PFSK-1 (cell line): ENCODE data around the gene CA5A.

Source experiments
- FOXP2 ChIP-seq: optimal IDR thresholded peaks from 2 replicates; pipeline ENCODE3; 2011; ENCODE audit warnings: borderline replicate concordance, control low read depth, inconsistent platforms; ENCODE audit not compliant: insufficient read depth; ENCODE audit errors: extremely low read length, extremely low read depth
- POLR2AphosphoS5 ChIP-seq: IDR thresholded peaks from 2 replicates; pipeline ENCODE4 v1.6.1; 2012; ENCODE audit warnings: low read depth, mild to moderate bottlenecking, control low read depth, low read length, moderate library complexity
- SIN3A ChIP-seq: IDR thresholded peaks from 2 replicates; pipeline ENCODE4 v1.6.1; 2012; ENCODE audit warnings: mild to moderate bottlenecking, low read length, moderate library complexity, borderline replicate concordance; ENCODE audit not compliant: insufficient read depth
- TAF1 ChIP-seq: IDR thresholded peaks from 2 replicates; pipeline ENCODE4 v1.6.1; 2012; ENCODE audit warnings: low read length, control low read depth, borderline replicate concordance; ENCODE audit not compliant: insufficient read depth
- TF ChIP-seq, protein P1 (sequence below), 2 experiments: IDR thresholded peaks; 2 replicates each; pipeline versions ENCODE4 v1.6.1 to v1.8.0; 2011 to 2012; ENCODE audit warnings: low read depth in 2 of 2, low read length in 2 of 2, control low read depth in 1 of 2, inconsistent platforms in 1 of 2, mild to moderate bottlenecking in 1 of 2, moderate library complexity in 1 of 2; ENCODE audit not compliant: insufficient read depth in 1 of 2

Gene CA5A

DNA sequence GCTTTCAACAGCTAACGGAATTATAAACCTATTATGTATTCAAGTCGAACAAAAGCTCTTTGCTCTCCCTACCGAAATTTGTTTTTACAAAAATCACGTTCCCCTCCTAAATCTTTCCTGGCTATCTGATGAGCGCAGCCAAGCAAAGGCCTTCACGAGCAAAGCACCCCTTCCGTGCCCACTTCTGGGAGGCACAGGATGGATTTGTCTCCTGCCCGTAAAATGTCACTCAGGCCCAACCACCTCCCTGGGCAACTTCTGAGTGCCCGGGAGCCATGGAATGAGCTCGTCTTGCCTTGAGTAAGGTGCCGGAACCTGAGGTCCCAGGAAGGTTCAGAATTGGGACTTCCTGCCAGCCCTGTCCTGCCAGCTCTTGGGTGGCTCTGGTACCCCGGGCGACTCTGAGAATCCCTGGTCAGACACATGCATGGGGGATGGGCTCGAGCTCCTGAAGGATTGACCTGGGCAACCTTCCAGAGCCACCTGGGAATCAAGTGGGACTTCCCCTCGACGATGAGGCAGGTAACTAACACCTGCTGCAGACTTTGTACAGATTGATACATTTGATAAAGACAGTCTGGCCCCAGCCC lies 86.8 kb downstream of the CA5A start:
- TF ChIP-seq TAF1 (no peak), POLR2AphosphoS5 (no peak), SIN3A (no peak), FOXP2 (no peak)
- TF ChIP-seq, protein P1, sequence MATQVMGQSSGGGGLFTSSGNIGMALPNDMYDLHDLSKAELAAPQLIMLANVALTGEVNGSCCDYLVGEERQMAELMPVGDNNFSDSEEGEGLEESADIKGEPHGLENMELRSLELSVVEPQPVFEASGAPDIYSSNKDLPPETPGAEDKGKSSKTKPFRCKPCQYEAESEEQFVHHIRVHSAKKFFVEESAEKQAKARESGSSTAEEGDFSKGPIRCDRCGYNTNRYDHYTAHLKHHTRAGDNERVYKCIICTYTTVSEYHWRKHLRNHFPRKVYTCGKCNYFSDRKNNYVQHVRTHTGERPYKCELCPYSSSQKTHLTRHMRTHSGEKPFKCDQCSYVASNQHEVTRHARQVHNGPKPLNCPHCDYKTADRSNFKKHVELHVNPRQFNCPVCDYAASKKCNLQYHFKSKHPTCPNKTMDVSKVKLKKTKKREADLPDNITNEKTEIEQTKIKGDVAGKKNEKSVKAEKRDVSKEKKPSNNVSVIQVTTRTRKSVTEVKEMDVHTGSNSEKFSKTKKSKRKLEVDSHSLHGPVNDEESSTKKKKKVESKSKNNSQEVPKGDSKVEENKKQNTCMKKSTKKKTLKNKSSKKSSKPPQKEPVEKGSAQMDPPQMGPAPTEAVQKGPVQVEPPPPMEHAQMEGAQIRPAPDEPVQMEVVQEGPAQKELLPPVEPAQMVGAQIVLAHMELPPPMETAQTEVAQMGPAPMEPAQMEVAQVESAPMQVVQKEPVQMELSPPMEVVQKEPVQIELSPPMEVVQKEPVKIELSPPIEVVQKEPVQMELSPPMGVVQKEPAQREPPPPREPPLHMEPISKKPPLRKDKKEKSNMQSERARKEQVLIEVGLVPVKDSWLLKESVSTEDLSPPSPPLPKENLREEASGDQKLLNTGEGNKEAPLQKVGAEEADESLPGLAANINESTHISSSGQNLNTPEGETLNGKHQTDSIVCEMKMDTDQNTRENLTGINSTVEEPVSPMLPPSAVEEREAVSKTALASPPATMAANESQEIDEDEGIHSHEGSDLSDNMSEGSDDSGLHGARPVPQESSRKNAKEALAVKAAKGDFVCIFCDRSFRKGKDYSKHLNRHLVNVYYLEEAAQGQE (IDR thresholded peaks at IDR 0.05; ENCODE audit: insufficient read depth in 1 of 2, low read depth in 2 of 2, low read length in 2 of 2) = no peak

GRCh38 chr16:87848676-87849345 lies 87.5 kb downstream of the CA5A start:
- TF ChIP-seq POLR2AphosphoS5 (no peak), SIN3A (no peak), FOXP2 (no peak), TAF1 (no peak)
- TF ChIP-seq, protein P1 (IDR thresholded peaks at IDR 0.05; ENCODE audit: insufficient read depth in 1 of 2, low read depth in 2 of 2, low read length in 2 of 2) = no peak

DNA sequence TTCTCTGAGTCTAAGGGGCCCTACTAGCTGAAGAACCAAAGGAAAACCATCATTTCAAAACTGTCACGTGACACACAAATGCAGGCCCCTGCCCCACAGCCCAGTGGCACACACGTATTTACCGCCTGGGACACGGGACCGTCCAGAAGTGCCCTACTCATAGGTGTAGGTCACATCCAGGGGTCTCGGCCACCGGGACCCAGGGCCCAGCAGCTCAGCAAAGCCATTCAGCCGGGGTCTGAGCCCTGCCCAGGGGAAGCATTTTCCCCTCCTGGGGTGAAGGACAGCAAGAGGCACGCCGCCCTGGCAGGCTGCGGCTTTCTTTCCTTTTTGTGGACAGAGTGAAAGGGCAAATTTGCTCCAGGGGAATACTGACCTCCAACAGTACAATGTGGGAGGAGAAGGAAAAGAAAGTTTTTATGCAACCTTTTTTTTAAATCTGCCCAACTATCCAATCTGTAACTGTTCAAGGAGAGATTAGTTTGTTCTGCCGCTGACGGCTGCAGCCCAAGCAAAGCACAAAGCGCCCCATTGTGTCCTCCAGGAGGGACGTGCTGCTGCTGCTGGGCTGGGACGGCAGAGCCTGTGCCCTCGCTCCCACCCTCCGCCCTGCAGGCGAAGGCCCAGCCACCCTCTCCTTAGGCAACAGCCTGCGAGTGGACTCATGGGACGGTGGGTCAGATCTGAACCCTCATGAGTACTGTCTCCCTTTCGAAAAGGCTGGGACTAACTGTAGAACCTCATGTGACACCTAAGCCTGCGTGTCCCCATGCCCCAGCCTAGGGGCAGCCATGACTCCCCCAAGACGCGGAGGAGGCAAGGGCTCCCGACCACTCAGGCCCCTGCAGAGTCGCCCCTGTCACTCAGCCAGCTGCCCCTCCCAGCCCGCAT lies 88.3 kb downstream of the CA5A start:
- TF ChIP-seq SIN3A (no peak), FOXP2 (no peak), POLR2AphosphoS5 (no peak)

DNA sequence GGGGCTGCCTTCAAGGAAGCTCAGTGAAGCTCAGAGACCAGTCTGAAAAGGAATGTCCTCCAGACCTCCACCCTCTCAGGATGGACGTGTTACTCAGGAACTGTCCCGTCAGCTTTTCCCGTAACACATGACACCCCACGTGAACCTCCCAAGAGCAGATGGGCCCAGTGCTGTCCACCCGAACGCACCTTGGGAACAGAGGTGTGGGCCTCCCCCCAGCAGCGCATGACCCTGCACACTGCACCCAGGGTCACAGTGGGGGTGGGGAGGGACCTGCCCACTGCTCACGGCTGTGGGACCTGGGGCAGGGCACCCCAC lies 88.9 kb downstream of the CA5A start:
- TF ChIP-seq FOXP2 (no peak), SIN3A (no peak), TAF1 (no peak), POLR2AphosphoS5 (no peak)
- TF ChIP-seq, protein P1 (IDR thresholded peaks at IDR 0.05; ENCODE audit: insufficient read depth in 1 of 2, low read depth in 2 of 2, low read length in 2 of 2) = no peak

- TF ChIP-seq SIN3A (no peak), FOXP2 (no peak), POLR2AphosphoS5 (no peak; the same call in 1 of the 2 replicates), TAF1 (no peak)
- TF ChIP-seq, protein P1 (IDR thresholded peaks at IDR 0.05; ENCODE audit: insufficient read depth in 1 of 2, low read depth in 2 of 2, low read length in 2 of 2) = no peak
Measured at GRCh38 chr16:87846705-87847466, 89.4 kb downstream of the CA5A start.
